DND-41 (cell line): ENCODE data around the gene ADGRF1.

ENCODE experiments used
- EZH2 ChIP-seq: IDR thresholded peaks from 3 replicates; pipeline ENCODE4 v1.6.1; 2012; ENCODE audit warnings: borderline replicate concordance, low read depth, mild to moderate bottlenecking, moderate library complexity, low read length, inconsistent platforms; ENCODE audit not compliant: severe bottlenecking
- TF ChIP-seq, protein P1 (sequence below): IDR thresholded peaks from 2 replicates; pipeline ENCODE4 v1.5.1; 2012; ENCODE audit warnings: borderline replicate concordance, low read length, moderate library complexity, mild to moderate bottlenecking; ENCODE audit not compliant: poor library complexity, severe bottlenecking; ENCODE audit errors: extremely low read depth

DNA sequence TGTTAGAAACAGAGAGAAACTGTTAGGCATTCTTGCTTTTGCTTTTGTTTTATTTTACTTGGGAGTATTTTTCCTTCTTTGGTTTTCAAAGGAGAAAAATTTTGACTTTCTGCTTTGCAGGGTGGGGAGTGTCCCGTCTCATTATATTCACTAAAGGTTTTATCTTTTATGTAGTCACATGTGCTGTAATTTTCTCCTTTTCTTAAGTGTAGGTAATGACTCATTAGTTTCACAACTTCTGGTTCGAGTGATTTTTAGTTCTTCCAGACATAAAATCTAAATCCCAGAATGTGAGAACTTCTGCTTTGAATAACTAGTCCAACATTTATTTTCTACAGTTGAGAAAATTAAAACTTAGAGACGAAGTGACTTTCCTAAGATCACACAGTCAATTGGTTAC, 37.7 kb downstream of the ADGRF1 start:
- TF ChIP-seq, protein P1, sequence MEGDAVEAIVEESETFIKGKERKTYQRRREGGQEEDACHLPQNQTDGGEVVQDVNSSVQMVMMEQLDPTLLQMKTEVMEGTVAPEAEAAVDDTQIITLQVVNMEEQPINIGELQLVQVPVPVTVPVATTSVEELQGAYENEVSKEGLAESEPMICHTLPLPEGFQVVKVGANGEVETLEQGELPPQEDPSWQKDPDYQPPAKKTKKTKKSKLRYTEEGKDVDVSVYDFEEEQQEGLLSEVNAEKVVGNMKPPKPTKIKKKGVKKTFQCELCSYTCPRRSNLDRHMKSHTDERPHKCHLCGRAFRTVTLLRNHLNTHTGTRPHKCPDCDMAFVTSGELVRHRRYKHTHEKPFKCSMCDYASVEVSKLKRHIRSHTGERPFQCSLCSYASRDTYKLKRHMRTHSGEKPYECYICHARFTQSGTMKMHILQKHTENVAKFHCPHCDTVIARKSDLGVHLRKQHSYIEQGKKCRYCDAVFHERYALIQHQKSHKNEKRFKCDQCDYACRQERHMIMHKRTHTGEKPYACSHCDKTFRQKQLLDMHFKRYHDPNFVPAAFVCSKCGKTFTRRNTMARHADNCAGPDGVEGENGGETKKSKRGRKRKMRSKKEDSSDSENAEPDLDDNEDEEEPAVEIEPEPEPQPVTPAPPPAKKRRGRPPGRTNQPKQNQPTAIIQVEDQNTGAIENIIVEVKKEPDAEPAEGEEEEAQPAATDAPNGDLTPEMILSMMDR: no peak
- TF ChIP-seq EZH2: no peak
